ENCODE measurements around the gene LONRF3.
A peak's percentile ranks its signal among the peaks of the same experiment; 100 is the strongest.

DNA sequence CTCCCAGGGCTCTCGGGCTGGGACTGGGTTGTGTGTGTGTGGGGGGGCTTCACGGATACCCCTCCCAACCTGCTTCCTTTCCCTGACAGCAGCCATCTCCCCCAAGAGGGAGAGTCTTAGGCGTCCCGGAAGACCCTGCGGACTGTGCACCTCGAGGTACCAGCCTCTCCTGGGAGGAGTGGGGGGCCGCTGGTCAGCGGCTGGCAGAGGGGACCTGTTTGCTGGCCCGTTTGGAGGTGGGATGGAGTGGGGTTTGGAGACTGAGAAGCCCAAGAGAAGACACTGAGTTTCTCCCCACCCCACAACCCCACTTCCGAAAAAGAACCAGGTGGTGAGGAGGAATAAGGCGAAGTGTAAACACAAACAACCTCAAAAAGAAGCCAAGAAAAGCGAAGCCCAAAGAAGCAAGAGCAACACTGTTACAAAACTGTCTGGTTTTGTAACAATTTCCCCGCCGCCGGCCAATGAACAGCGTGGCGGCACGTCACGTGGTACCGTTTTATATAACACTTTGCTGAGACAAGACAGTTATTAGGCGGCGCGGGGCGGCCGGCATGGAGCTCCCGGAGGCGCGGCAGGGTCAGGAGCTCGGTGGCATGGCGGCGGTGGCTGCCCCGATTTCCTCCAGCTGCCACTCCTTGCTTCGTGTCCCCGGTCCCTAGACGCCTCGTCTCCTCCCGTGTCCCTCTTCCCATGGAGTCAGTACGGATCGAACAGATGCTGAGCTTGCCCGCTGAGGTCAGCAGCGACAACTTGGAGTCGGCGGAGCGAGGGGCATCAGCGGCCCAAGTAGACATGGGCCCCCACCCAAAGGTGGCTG, at the start of gene LONRF3:
- TF ChIP-seq CTCF (IDR thresholded peaks at IDR 0.05) (no peak), POLR2A (IDR thresholded peaks at IDR 0.05) (peak in 1 of 4 donors; percentile 20)

Measured in stomach (tissue), 4 donors.